Testis (tissue), 3 donors: Measurements from ENCODE around the gene COLEC11. TPM values are rescaled to one million over a fixed set of nuclear protein-coding genes. Genes with fewer than 3 reads are reported as not detected.

Experiments used
- DNase-seq: peaks from one replicate; pipeline ENCODE4 v3.0.0-alpha.2; 2019
- H3K27ac ChIP-seq, 2 donors: fragments of 200-600 bp; sonication (generic); one replicate each; pipeline ENCODE4 v1.5.1; 2019
- H3K27me3 ChIP-seq: fragments of 200-600 bp; sonication (generic); one replicate; pipeline ENCODE4 v1.5.1; 2019
- H3K36me3 ChIP-seq: fragments of 200-600 bp; sonication (generic); one replicate; pipeline ENCODE4 v1.5.1; 2017; ENCODE audit warnings: low read depth; ENCODE audit errors: missing control alignments
- H3K4me1 ChIP-seq: fragments of 200-600 bp; sonication (generic); one replicate; pipeline ENCODE4 v1.5.1; 2019
- H3K4me3 ChIP-seq, 2 donors: fragments of 200-600 bp; sonication (generic); one replicate each; pipeline ENCODE4 v1.5.1; 2017 to 2019
- H3K9me3 ChIP-seq: fragments of 200-600 bp; sonication (generic); one replicate; pipeline ENCODE4 v1.5.1; 2017
- CTCF ChIP-seq, 3 experiments: fragments of 450-650 bp in 2 of 3; fragments of 200-600 bp in 1 of 3; sonication (generic) in 1 of 3; IDR thresholded peaks; one replicate each; pipeline ENCODE4 v1.5.1; 2016 to 2019; ENCODE audit warnings: antibody characterized with exemption in 3 of 3, mild to moderate bottlenecking in 2 of 3, moderate library complexity in 1 of 3
- POLR2A ChIP-seq: fragments of 450-650 bp; IDR thresholded peaks from one replicate; pipeline ENCODE4 v1.6.1; 2017; ENCODE audit warnings: antibody characterized with exemption, mild to moderate bottlenecking, moderate library complexity
- WGBS, 2 donors: methylation state at CpG; one replicate each; pipeline ENCODE4 v1.1.5; 2018; 5-methylcytosine and 5-hydroxymethylcytosine counted together
- intact Hi-C: fragments of 100-400 bp; cut with DNase I; formaldehyde crosslinking; loops from one replicate; pipeline ENCODE4 v1.15.1; 2023; ENCODE audit warnings: low total_unique reads
- polyA plus RNA-seq: library from polyadenylated mRNA; stranded (reverse); fragments of 350-450 nt; fragmentation: Illumina TruSeq; extraction: RNeasy Lipid Tissue Mini Kit (QIAGEN cat#74804); gene quantifications from one replicate; pipeline ENCODE4 v1.2.3, GENCODE V29; 2014; ENCODE audit warnings: low read depth, low replicate concordance; ENCODE audit not compliant: insufficient read depth
- total RNA-seq, 2 donors: library from RNA; depleted of rRNA; stranded (reverse); fragments of >200 nt; gene quantifications; one replicate each; pipeline ENCODE4 v1.2.3, GENCODE V29; 2016

Gene COLEC11
- total and polyA plus RNA-seq, 3 donors from 2014 or later, result 12.7 to 15.8 (median 15.4) TPM

GRCh38 chr2:3647831-3648651 lies 53.1 kb downstream of the COLEC11 start:
- Histone ChIP-seq H3K27me3 (no peaks in the 10 kb centered on the region), H3K27ac (no peak overlapping the region), H3K9me3 (no peaks in the 10 kb centered on the region), H3K4me3 (no peak overlapping the region), H3K4me1 (peaks cover 14% of the 10 kb centered on the region), H3K36me3 (no peaks in the 10 kb centered on the region)
- 84 to 92% methylated on average over 7 to 14 of the region's 14 CpGs for WGBS, 2 donors
- intact Hi-C loops, result no loop called here
- DNase-seq, result no peak
- TF ChIP-seq POLR2A (no peak), CTCF (IDR thresholded peaks at IDR 0.05) (no peak)

GRCh38 chr2:3648652-3649177 lies 53.8 kb downstream of the COLEC11 start:
- intact Hi-C loops, result no loop called here
- WGBS, 2 donors, result 94 to 95% methylated on average over 17 to 20 of the region's 20 CpGs
- Histone ChIP-seq H3K4me3 (no peak overlapping the region), H3K27ac (no peak overlapping the region), H3K36me3 (no peaks in the 10 kb centered on the region), H3K9me3 (no peaks in the 10 kb centered on the region), H3K4me1 (peaks cover 14% of the 10 kb centered on the region), H3K27me3 (no peaks in the 10 kb centered on the region)
- TF ChIP-seq CTCF (IDR thresholded peaks at IDR 0.05) (no peak), POLR2A (no peak)
- no peak for DNase-seq

- Histone ChIP-seq H3K4me3 (no peak overlapping the region), H3K4me1 (peaks cover 14% of the 10 kb centered on the region), H3K27me3 (no peaks in the 10 kb centered on the region), H3K27ac (peak overlapping the region in 1 of 2 donors; percentile 25), H3K9me3 (no peaks in the 10 kb centered on the region), H3K36me3 (no peaks in the 10 kb centered on the region)
- intact Hi-C loops, result no loop called here
- no peak for DNase-seq
- WGBS, 2 donors, result 53 to 83% methylated on average over 13 to 16 of the region's 16 CpGs
- TF ChIP-seq POLR2A (no peak), CTCF (IDR thresholded peaks at IDR 0.05) (no peak)
Measured at GRCh38 chr2:3649581-3649980, 54.7 kb downstream of the COLEC11 start.

GRCh38 chr2:3650140-3650920 lies 55.4 kb downstream of the COLEC11 start:
- Histone ChIP-seq H3K4me1 (peaks cover 14% of the 10 kb centered on the region), H3K36me3 (no peaks in the 10 kb centered on the region), H3K4me3 (no peak overlapping the region), H3K27me3 (no peaks in the 10 kb centered on the region), H3K27ac (peak overlapping the region; percentile 19 to 68), H3K9me3 (no peaks in the 10 kb centered on the region)
- 42 to 66% methylated on average over 5 to 20 of the region's 20 CpGs for whole genome bisulfite sequencing, 2 donors
- no peak for TF ChIP-seq POLR2A
- TF ChIP-seq CTCF (IDR thresholded peaks at IDR 0.05), result no peak
- no peak for DNase-seq
- intact Hi-C loops, result no loop called here
